ENCODE data around the gene RAD1.

The RAD1 gene

DNA sequence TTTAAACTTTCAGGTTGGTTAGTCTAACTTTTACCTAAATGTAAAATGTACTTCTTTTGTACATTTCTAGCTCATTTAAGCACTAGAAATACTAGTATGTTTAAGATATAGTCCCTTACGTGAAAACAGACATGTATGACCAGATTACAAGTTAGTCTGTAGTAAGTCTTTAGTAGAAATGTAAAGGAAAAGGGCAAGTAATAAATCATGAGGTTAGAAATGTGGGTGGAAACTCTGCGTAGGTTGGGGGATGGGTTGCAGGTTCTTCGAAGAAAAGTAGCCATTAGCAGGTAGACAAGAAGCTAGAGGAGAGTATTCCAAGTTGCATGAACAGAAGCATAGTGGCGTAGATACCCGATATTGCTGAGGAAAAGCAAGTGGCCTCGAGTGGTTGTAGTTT is 22.9 kb downstream of the RAD1 start:
- H3K4me3 ChIP-seq (ENCODE audit: low read depth, low read length) = no peak overlapping the region
- no peak for DNase-seq (ENCODE audit: low read depth)
- no peak for TF ChIP-seq CTCF (IDR thresholded peaks at IDR 0.05; ENCODE audit: low read depth, low read length, missing control alignments)

DNA sequence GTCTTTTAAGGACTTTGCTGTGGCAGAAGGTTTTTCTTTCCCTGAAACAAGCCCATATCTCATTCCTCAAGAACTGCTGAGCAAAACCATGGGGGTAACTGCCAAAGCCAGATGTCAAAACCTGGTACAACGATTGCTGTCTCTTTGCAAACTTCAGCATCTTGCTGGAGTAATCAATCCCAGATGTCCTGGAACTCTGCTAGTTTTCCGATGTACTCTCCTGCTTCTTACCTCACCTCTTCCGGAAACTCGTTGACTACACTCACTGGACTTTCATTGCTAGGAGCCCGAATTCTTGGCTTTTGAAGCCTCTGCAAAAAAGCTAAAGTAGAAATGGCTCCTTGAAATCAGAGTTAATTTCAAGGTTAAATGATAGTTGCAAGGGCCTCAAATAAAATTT is 23.3 kb downstream of the RAD1 start:
- TF ChIP-seq CTCF (IDR thresholded peaks at IDR 0.05; ENCODE audit: low read depth, low read length, missing control alignments) = no peak
- H3K4me3 ChIP-seq (ENCODE audit: low read depth, low read length) = no peak overlapping the region
- no peak for DNase-seq (ENCODE audit: low read depth)

DNA sequence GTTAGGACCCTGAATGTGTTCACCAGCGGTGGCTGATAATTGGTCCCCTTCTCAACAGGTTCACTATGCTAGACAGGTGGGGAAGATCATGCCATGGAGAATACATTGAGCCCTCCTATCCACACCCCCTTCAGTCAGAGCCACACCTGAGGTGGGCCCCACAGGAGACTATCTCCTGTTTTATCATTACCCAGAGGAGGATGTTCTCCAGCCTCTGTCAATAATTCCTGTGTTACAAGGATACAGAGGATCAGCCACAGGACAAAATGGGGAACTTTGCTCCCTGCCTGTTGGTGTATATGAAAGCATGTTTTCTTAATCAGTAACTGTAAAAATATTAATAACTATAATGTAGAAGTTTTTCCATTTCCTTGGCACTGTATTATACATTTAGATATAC is 25.9 kb downstream of the RAD1 start:
- TF ChIP-seq CTCF (IDR thresholded peaks at IDR 0.05; ENCODE audit: low read depth, low read length, missing control alignments) = no peak
- H3K4me3 ChIP-seq (ENCODE audit: low read depth, low read length) = no peak overlapping the region
- no peak for DNase-seq (ENCODE audit: low read depth)

- no peak for DNase-seq (ENCODE audit: low read depth)
- no peak overlapping the region for H3K4me3 ChIP-seq (ENCODE audit: low read depth, low read length)
- TF ChIP-seq CTCF (IDR thresholded peaks at IDR 0.05; ENCODE audit: low read depth, low read length, missing control alignments) = no peak
These were observed 28.7 kb downstream of the RAD1 start for GRCh38 chr5:34886392-34887119.

GRCh38 chr5:34881246-34881645 is 34.1 kb downstream of the RAD1 start:
- no peak for TF ChIP-seq CTCF (IDR thresholded peaks at IDR 0.05; ENCODE audit: low read depth, low read length, missing control alignments)
- no peak for DNase-seq (ENCODE audit: low read depth)
- no peak overlapping the region for H3K4me3 ChIP-seq (ENCODE audit: low read depth, low read length)

- TF ChIP-seq CTCF (IDR thresholded peaks at IDR 0.05; ENCODE audit: low read depth, low read length, missing control alignments) = no peak
- DNase-seq (ENCODE audit: low read depth) = no peak
These were observed 39.0 kb downstream of the RAD1 start for GRCh38 chr5:34876275-34876674.

GRCh38 chr5:34870382-34870781 is 44.9 kb downstream of the RAD1 start:
- TF ChIP-seq CTCF (IDR thresholded peaks at IDR 0.05; ENCODE audit: low read depth, low read length, missing control alignments) = no peak
- no peak for DNase-seq (ENCODE audit: low read depth)
- no peak overlapping the region for H3K4me3 ChIP-seq (ENCODE audit: low read depth, low read length)

More at GRCh38 chr5:34876275-34876674, 39.0 kb downstream of the RAD1 start:
- H3K4me3 ChIP-seq (ENCODE audit: low read depth, low read length) = no peak overlapping the region
